ENCODE data around the gene FAM3B. TPM values are rescaled to one million over a fixed set of nuclear protein-coding genes. Genes with fewer than 3 reads are reported as not detected.

FAM3B gene
- total and polyA plus RNA-seq, 2 of the 4 experiments (the other 2 are of a cell fraction): not detected

- dilution Hi-C loops (cut with HindIII; ENCODE audit: low sequenced_read_pairs, unreplicated experiment): no loop called here
- no TSS peak for BruUV-seq (replicated peaks)
- H2BK120ac ChIP-seq (ENCODE audit: low read depth, low read length): no peak overlapping the region
- peaks cover 5% of the 10 kb centered on the region for H3K27me3 ChIP-seq (ENCODE audit: control insufficient read depth, insufficient read depth, low read length)
- H3K56ac ChIP-seq (ENCODE audit: extremely low read depth, insufficient read depth, low read length): no peak overlapping the region
- H3K4me1 ChIP-seq (ENCODE audit: control insufficient read depth, insufficient read depth, low read length): peaks cover 4% of the 10 kb centered on the region; the same call in 1 of the 2 replicates
- H3K9ac ChIP-seq (ENCODE audit: low read depth, low read length): peak overlapping the region; percentile 4; the same call in 1 of the 2 replicates
- no peak for TF ChIP-seq CTCF (conservative IDR thresholded peaks at IDR 0.05; ENCODE audit: low read depth, low read length)
- no peak for TF ChIP-seq MAFK (IDR thresholded peaks at IDR 0.05; ENCODE audit: low read depth, low read length)
- no peak for TF ChIP-seq ELK1 (IDR thresholded peaks at IDR 0.05; ENCODE audit: borderline replicate concordance, low read depth, low read length)
- TF ChIP-seq CEBPB (IDR thresholded peaks at IDR 0.05; ENCODE audit: low read depth, low read length): 0 out of 2 replicates have a peak, but pooled peaks have one; percentile 7
- TF ChIP-seq MAZ (IDR thresholded peaks at IDR 0.05; ENCODE audit: borderline replicate concordance, low read depth, low read length): no peak
- TF ChIP-seq RFX5 (IDR thresholded peaks at IDR 0.05; ENCODE audit: low read depth, low read length): no peak
- no peak for TF ChIP-seq RAD21 (IDR thresholded peaks at IDR 0.05; ENCODE audit: low read length)
- no peak overlapping the region for H3K4me3 ChIP-seq (ENCODE audit: insufficient read depth, low read depth, low read length)
- H4K5ac ChIP-seq (ENCODE audit: low read depth, low read length): no peak overlapping the region; the same call in 1 of the 2 replicates
- peak; percentile 26 for DNase-seq
- no peak overlapping the region for H3K4me2 ChIP-seq (ENCODE audit: low read depth, low read length)
- H2BK15ac ChIP-seq (ENCODE audit: low read depth, low read length): no peak overlapping the region
- no peak overlapping the region for H2BK5ac ChIP-seq (ENCODE audit: low read depth, low read length, poor library complexity, severe bottlenecking)
- no peaks in the 10 kb centered on the region; the same call in 1 of the 2 replicates for H3K9me1 ChIP-seq (ENCODE audit: insufficient read depth, low read length)
- H2AK9ac ChIP-seq (replicated peaks; ENCODE audit: low read depth, low read length, poor library complexity): no peak overlapping the region
- peak; percentile 52 for ATAC-seq (ENCODE audit: low read depth)
- H4K8ac ChIP-seq (ENCODE audit: low read depth in 2 of 2, low read length in 2 of 2): no peak overlapping the region
- no peak overlapping the region for H2AK5ac ChIP-seq (ENCODE audit: low read depth, low read length)
- intact Hi-C loops (cut with micrococcal nuclease): loop anchor here (5.0 kb wide), 1 partner anchor 62 kb away; no protein-coding TSS in a partner anchor
- H2BK20ac ChIP-seq (ENCODE audit: low read depth, low read length): no peak overlapping the region
- H3K36me3 ChIP-seq (ENCODE audit: control insufficient read depth, insufficient read depth, low read length): no peaks in the 10 kb centered on the region
- no peaks in the 10 kb centered on the region for H4K20me1 ChIP-seq (ENCODE audit: insufficient read depth, low read length)
- H3K23ac ChIP-seq (ENCODE audit: low read depth, low read length): no peak overlapping the region
- in situ Hi-C loops (cut with MboI; ENCODE audit: low sequenced_read_pairs): no loop called here
- H3K14ac ChIP-seq (replicated peaks; ENCODE audit: low read depth, low read length): no peak overlapping the region
- CTCF ChIA-PET: no interaction called here
- no peaks in the 10 kb centered on the region for H3K79me1 ChIP-seq (ENCODE audit: low read depth in 1 of 2, low read length in 2 of 2)
- POLR2A ChIA-PET (ENCODE audit: unreplicated experiment): no interaction called here
- no peaks in the 10 kb centered on the region for H3K9me3 ChIP-seq (ENCODE audit: control insufficient read depth, insufficient read depth, low read length)
- H3K27ac ChIP-seq (ENCODE audit: insufficient read depth, low read length): peak overlapping the region; percentile 10; the same call in 1 of the 2 replicates
- H2AFZ ChIP-seq (replicated peaks; ENCODE audit: low read length, poor library complexity): peak overlapping the region; percentile 70
- H3K18ac ChIP-seq (ENCODE audit: low read depth, low read length): no peak overlapping the region; the same call in 1 of the 2 replicates
- WGBS, 2 experiments (ENCODE audit: extremely low coverage in 2 of 2, insufficient read length in 1 of 2): 56% methylated on average over 8 of the region's 22 CpGs; no CpG with 5 or more reads in 1 of the 2 experiments
- no peak overlapping the region for H3K4ac ChIP-seq (ENCODE audit: low read depth, low read length)
- H4K91ac ChIP-seq (ENCODE audit: insufficient read depth, low read depth, low read length): no peak overlapping the region
Observed at GRCh38 chr21:41360072-41360821, 43.6 kb downstream of the FAM3B start.

All from IMR-90 (cell line).